Activated CD4-positive, alpha-beta T cell treated with anti-CD3 and anti-CD28 coated beads, Interleukin-2, amount 50 U/mL, for 4 hours (primary cell): ENCODE results near the gene HES6.

Experiments
- DNase-seq, 2 experiments: peaks; one replicate each; pipeline ENCODE4 v3.0.0-alpha.2; 2020

The HES6 gene

DNA sequence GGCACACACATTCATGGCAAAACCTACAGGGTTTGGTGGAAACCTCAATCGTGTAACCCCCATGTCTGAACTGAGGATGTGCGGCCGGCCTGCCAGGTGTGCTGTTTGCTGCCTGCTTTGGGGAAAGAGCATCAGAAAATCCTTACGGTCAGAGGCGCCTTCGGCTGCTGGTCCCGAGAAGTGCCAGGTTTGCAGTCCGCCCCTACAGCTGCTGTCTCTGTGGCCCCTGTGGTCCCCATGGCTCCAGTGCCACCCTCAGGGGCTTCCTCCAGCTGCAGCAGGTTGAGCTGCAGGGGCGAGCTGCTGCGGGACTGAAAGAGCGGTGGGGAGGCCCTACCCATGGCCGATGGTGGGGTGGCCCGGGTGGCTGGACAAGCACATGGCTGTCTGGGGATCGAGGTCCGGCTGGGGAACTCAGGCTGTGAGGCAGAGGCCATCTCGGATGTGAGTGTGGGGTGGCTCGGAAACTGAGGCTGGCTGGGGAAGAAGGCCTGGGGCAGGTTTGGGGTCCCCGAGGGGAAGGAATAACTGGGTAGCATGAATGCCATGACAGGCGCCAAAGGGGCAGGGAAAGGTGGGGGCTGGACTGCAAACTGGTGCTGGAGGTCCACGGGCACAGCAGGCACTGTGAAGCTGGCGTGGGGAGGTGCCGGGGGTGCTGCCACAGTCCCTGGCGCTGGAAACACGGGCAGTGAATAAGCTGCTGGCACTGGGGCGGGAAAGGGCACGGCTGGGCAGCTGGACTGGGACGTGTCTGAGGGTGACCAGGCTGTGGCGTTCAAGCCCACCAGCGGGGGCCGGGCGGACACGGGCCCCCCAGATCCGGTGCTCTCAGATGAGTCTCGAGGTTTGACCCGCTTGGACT is 13.2 kb upstream of the HES6 start:
- no peak for DNase-seq

DNA sequence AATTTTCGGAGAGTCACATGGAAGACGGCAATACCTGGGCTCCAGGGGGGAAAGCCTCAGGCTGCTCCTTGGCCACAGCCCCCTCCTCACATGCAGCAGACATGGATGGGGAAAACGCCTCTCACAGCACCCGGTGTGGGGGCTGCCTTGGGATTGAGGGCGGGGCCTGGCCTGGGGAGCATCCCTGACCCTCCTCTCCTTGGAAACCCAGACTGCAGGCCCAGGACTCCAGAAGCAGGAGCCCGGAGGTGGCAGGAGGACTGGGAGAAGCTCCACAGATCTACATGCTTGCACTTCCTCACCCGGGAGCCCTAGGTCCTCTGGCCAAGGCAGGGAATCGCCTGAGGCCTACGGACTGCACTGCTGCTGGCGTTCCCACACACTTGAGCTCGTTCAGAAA is 12.1 kb upstream of the HES6 start:
- no peak for DNase-seq

DNA sequence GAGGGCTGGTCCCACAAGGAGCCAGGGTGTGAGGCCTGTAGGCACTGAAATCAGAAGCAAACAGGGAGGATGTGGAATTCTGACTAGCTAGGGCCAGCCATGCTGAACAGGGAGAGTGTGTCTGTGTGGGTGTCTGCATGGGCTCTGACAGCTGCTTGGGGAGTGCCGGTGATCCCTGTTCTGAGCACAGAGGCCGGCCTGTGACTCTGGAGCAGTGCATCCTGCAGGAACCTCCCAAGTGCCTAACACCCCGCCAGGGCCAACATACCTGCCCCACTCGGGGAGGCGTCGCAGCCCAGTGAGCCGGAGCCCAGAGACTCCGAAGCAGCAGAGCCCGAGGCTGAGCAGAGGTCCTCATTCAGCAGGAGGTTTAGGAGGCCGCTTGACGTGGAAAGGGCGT is 11.5 kb upstream of the HES6 start:
- DNase-seq = no peak

DNA sequence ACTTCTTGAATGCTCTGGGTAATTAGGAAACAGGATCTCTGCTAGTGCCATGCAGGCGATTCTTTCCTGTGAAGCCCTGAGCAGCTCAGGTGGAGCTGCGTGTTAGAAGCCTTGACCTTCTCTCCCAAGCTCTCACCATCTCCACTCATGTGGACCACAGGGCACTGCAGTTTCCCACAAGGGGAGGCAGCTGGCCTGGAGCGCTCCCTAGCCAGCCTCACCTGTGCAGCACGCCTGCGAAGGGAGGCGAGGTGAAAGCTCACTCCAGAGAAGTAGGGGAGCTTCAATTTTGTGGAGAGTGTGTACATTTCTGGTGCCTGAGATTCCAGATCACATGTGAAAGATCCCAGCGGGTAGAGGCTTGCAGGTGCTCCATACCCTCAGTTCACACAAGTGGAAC is 11.1 kb upstream of the HES6 start:
- DNase-seq = no peak

DNA sequence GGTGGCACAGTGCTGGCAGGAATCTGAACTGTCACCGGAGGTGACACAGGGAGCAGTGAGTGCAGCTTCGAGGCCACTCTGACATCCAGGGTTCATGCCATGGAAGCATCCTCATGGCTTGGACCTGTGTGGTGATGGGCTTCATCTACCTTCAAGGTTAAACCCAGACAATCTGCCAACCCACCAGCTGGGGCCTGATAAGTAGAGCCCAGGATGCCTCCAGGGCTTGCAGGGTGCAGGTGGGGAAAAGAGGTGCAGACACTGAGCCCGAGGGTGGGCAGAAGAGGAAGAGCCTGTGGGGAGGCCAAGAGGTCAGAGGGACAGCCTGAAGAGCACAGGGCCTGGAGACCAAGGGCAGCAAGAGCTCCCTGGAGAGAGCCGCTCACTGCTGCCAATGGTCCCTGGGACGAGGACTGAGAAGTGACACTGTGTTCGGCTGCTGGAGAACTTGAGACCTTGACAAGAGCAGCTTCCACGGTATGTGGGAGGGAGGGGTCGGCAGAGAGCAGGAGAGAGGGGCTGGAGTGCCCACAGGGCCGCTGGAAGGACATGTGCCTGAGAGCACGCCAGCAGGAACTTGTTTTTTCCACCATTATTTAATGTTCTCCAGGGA is 8.1 kb upstream of the HES6 start:
- DNase-seq = no peak

DNA sequence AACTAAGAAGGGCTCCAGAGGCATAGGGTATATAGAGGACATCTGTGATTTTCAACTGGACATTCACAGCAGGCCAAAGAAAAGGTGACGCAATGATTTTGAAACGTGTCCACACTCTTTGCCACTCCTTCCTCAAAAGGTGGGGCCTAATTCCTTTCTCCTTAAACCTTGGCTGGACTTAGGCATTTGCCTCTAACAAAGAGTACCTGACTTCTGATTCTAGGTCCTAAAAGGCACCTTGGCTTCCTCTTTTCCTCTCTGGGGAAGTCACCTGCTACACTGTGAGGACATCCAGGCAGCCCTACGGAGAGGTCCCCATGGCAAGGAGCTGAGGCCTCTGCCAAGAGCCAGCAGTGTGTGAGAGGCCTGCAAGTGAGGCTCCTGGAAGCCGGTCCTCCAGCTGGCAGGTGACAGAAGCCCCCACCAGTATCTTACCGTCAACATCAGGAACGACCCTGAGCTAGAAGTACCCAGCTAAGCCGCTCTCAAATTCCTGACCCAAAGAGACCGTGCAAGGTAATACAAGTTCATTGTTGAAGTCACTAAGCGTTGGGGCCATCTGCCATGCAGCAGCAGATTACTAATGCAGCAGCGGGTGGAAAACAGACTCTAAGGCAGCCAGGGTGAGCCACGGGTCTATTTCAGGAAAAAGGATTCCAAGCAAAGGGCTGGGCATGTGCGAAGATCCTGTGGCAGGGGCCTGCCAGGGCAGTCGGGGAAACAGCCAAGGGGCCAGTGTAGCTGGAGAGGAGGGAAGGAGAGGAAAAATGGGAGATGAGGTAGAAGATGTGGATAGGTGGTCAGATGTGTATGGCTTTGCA is 7.4 kb upstream of the HES6 start:
- DNase-seq = no peak

DNA sequence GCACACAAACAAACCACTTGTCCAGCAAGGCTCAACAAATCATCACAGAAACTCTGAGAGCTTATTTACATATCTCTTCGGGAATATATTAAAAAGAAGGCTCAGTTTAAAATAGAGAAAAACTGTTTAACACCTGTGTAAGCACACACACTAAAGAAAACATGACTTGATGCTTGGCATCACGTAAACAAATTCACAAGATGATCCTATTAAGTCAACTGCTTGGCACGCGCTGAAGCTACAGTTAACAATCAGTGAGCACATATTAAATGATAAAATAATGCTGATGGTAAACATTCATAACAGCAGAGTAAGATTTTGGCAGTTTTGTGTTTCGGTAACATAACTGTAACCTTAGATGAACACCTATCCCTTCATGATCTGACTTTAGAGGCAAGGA is 4.3 kb upstream of the HES6 start:
- no peak for DNase-seq

DNA sequence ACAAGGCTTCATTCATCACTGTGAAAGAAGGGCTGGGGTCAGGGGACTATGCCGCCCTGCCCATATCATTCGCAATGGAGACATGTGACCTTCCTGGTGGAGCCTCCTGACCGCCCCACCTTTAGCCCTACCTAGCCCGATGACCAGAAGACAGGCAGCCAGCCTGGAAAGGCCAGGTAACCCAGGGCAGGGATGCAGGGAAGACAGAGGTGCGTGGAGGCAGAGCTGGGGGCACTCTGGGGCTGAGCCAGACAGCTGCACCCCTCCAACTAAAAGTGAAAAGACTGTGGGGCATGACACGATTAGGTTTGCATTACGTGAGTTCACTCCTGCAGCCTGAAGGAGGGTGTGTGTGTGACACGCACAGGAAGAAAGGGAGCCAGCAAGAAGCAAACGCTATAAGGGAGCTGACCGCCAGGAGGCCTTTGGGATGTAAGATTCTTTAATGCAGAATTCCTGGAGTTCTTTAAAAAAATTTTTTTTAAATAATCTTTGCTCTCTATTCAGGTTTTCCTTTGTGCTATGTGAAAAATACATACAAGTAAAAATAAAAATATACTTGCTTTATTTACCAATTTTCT is 3.7 kb upstream of the HES6 start:
- DNase-seq = no peak

DNA sequence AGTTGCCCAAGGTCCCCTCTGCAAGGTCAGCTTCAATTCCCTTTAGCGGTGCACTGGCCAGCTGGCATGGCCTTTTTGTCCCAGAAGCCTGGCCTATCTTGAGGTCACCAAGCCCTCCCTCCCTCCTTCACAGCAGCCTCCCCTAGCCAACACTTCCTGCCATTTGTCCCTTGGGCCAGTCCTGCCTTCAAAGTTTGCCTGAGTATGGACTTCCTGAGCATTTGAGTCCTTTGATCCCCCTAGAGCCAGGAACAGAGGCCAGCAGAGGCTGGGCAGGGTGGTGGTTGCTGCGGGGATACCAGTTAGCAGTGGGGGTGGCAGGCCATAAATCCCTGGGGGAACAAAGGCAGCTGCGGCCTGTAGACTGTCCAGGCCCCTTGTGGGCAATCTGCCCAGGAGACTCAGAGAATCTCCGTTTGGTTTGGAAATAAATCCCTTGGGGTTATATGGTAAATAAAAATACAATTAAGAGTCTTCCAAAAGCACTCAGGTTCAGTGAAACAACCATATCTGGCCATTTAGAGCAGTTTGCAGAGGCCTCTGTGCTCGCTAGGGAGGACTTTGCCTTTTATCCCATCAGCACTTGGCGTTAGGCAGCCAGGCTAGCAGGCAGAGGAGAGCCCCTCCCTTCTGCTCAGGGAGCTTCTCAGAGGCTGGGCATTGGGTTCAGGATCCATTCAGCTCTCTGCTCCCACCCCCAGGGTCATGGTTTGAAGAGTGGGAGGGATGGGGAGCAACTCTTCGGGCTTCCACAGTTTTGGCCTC is 3.1 kb upstream of the HES6 start:
- no peak for DNase-seq

DNA sequence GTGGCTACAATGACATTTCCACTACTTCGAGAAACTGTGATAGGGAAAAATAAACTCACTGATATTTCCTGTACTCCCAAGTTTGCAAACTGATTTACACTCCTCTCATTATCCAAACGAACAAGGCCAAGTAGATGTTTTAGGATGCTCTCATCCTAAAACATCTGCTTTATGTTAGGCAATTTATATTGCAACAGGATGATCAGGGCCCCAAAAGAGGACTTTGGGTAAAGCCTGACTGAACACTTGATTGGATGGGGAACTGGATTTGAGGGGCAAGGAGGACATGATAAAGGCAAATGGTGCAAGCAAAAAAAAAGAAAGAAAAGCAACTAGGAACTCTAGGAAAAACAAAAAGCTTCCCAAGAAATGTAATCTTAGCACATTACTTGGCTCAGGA is 2.1 kb upstream of the HES6 start:
- DNase-seq = no peak

DNA sequence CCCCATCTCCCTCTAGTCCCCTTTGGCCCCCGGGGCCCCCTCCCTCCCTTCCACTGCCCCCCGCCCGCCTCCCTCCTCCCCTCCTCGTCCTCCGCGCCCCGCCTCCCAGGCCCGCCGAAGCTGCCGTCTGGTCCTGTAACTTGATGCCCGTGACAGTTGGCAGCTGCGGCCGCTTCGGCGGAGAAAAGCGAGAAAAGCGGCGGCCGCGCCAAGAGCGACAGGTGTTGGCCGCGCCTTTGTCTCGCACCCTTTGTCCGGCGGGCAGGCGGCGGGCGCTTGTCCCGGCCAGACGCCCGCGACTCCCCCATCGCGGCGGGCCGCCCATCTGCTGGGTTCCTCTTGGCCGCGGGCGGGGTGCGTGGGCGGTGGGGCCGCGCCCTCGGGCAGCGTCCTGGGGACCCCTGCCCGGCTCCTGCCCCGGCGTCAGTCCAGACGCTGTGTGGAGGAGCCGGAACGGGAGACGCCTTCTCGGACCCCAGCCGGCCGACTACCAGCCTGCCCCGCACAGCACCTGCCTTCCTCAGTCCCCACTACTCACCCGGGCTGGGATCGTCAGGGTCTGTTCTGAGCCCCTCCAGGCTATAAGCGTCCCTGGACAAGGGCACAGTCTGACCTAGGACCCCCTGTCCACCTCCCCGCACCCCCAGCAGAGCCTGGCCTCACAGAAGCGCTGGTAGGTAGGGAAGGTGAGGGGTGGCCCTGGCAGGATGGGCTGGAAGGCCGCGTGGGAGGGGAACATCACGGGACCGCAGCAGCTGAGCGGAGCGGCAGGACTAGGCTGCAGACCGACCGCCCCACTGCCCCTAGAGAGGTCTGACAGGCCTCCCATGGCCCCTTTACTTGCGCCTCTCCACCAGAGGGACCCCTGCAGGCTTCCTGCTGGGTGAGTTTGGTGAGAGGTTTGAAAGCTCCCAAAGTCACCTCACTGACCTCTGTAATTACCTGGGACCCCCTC is 1.2 kb upstream of the HES6 start:
- no peak for DNase-seq

DNA sequence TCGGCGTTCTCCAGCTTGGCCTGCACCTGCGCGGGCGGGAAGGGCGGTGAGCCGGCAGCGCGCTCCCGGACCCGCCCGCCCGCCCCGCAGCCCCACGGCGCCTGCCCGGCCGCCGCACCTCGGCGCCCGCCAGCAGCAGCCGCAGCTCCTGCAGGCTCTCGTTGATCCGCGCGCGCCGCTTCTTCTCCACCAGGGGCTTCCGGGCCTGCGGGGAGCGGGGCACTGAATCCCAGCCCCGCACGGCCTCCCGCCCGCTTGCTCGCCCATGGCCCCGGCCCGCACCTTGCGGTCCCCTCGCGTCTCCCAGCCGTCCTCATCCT is 335 bp downstream of the HES6 start:
- DNase-seq = no peak

DNA sequence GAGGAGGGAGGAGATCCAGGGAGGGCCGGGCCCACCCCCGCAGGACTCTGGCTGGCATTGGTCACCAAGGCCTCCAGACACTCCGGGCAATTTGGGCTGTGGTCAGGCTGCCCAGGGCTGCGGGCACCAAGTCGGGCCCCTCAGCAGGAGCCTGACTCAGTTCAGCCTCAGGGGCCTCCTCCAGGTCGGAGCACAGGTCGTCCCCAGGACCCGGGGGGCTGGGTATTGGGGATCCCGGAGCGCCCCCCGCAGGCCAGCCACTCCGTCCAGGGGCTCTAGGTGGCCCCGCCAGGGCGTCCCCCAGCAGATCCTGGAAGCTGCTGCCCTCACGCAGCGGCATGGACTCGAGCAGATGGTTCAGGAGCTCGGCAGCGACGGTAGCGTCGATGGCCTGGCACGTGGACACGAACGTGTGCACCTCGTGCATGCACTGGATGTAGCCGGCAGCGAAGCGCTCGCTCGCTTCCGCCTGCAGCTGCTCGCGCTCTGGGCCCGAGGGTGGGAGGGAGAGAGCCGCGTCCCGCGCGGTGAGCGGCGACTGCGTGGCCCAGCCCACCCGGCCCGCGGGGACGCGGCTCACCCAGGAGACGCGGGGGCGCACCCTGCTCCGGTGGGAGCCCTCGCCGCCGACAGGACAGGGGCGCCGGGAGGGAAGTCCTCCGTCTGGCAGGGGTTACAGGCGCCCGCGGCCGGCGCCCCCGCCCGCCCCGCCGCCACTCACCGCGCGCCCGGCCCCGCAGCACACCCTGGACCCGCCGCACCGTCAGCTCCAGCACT is 884 bp downstream of the HES6 start:
- peak in 1 of 2 experiments; percentile 16 for DNase-seq

DNA sequence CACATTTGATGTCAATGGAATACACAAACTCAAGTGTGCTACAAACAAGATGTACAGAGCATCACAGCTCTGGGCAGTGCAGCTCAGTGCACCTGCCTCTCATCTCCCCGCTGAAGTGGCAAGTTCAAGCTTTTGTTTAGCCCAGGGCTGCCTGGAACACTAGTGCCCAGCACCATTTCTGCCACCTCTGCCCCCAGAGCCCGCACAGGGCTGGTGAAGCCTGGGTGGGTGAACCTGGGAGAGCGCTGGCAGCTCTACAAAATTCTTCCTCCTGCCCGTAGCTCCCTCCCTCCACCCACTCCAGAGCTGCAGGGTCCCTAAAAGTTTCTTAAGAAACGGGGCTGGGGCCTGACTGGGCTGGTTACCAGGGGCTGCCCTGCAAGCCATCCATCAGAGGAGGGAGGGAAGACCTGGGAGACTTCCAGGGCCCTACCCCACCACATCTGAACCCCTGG is 1.5 kb downstream of the HES6 start:
- DNase-seq = no peak

DNA sequence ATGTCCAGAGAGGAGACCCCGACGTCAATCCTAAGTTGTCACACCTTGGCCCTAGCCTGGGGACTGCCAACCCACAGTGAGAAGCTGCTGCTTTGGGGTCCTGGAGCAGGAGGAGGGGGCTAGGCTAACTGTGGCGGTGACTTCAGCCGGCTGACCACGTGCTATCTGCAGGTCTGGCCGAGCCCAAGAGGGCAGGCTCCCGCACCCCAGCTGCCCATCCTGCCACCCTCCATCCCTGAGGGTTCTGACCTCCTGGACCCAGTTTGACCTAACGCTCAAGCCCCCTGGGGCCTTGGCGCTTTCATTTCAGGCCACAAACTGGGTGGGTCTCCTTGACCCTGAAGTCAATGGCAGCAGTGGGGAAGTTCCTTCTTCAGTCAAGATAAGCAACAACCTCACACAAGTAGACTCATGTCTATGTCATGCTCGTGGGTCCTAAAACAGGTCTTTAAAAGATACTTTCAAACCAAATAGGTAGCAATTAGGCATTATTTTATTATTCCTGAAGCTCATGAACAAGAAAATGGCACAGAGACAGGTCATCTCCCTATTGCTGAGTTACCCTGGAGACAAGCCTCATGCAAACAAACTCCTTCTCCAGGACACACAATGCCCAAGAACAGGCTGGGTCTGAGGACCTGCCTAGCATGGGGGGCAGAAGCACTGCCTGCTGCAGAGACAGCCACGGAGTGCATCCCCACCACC is 2.3 kb downstream of the HES6 start:
- DNase-seq = no peak

DNA sequence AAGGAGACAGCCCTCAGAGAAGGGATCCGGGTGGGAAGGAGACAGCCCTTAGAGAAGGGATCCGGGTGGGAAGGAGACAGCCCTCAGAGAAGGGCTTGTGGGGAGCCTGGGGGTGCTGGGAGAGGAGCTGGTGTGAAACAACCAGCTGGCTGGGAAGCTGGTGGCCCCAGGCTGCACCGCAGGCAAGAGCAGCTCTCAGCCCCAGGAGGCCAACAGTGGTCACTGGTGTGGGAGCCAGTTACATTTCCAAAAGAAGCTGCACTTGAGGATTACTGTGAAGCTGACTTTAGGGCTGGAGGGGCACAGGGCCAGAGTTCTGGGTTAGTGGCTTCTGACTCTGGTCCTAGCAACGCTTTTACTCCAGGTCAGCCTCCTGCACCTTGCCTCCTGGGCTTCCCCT is 3.3 kb downstream of the HES6 start:
- no peak for DNase-seq

DNA sequence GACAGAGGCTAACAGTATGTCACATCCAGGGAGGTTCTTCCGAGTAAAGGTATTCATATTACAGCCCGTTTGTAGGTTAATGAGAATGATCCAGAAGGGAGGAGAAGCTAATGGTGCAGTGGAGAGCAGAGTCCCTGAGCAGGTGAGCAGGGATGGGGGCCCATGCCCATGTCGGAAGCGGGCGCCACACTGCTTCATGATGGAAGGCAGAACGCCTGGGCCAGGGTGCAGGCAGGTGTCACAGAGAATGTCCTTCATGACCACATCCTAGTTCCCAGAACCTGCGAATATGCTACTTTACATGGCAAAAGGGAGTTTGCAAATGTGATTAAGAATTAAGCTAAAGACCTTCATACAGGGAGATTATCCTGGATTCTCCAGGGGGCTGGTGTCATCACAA is 4.0 kb downstream of the HES6 start:
- no peak for DNase-seq

DNA sequence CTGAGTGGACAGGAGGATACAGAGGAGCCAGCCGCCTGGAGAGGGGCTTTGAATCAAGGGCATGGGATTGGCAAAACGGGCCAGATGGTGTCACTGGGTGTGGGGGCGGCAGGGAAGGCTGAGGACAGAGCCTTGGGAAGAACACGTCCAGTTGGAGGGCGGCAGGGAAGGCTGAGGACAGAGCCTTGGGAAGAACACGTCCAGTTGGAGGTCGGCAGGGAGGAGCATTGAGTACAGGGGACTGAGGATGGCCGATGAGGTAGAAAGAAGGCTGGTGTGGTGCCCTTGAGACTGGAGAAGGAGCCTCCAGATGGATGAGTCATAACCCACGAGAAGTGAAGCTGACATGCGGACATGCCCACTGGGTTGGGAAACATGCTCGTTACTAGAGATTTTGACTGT is 4.5 kb downstream of the HES6 start:
- DNase-seq = no peak

DNA sequence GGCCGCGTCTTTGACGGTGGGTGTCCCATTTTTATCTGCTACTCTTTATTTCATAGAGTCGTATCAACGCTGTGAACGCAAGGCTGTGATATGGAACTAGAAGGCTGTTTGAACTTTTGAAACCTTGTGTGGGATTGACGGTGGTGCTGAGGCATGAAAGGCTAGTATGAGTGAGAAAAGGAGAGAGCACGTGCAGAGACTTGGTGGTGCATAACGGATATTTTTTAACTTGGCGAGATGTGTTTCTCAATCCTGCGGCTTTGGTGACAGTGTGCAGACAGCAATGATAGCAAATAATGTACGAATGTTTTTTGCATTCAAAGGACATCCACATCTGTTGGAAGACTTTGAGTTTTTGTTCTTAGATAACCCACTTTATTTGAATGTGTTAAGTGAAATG is 6.2 kb downstream of the HES6 start:
- DNase-seq = no peak

DNA sequence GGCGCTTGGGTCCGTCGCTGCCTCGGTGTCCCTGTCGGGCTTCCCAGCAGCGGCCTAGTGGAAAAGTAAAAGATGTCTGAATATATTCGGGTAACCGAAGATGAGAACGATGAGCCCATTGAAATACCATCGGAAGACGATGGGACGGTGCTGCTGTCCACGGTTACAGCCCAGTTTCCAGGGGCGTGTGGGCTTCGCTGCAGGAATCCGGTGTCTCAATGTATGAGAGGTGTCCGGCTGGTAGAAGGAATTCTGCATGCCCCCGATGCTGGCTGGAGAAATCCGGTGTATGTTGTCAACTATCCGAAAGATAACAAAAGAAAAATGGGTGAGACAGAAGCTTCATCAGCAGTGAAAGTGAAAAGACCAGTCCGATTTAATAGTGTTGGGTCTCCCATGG is 8.0 kb downstream of the HES6 start:
- DNase-seq = no peak
